Right atrium auricular region (tissue), 2 donors: ENCODE data around the gene TSC22D4. TPM values are rescaled to one million over a fixed set of nuclear protein-coding genes. Genes with fewer than 3 reads are reported as not detected.

ENCODE experiments used
- DNase-seq: peaks from one replicate; pipeline ENCODE4 v3.0.0-alpha.2; 2019; ENCODE audit warnings: low spot score
- H3K27ac ChIP-seq, 2 donors: fragments of 200-600 bp; sonication (generic); 1 replicate in 1 of 2; 2 replicates in 1 of 2; pipeline ENCODE4 v1.5.1; 2016 to 2019
- H3K27me3 ChIP-seq, 2 donors: fragments of 200-600 bp; sonication (generic); one replicate each; pipeline versions ENCODE4 v1.5.1 to v1.6.0; 2017 to 2019
- H3K36me3 ChIP-seq: fragments of 200-600 bp; sonication (generic); one replicate; pipeline ENCODE4 v1.5.1; 2016
- H3K4me1 ChIP-seq, 2 donors: fragments of 200-600 bp; sonication (generic); one replicate each; pipeline versions ENCODE4 v1.5.1 to v1.6.0; 2017 to 2019
- H3K4me3 ChIP-seq, 2 donors: fragments of 200-600 bp; sonication (generic); 1 replicate in 1 of 2; 2 replicates in 1 of 2; pipeline ENCODE4 v1.5.1; 2017 to 2019; ENCODE audit warnings: mild to moderate bottlenecking in 1 of 2, moderate library complexity in 1 of 2
- H3K9me3 ChIP-seq, 2 donors: fragments of 200-600 bp; sonication (generic); one replicate each; pipeline ENCODE4 v1.5.1; 2019
- total RNA-seq, 2 donors: library from RNA; depleted of rRNA; stranded (reverse); fragments of >200 nt; gene quantifications; one replicate each; pipeline ENCODE4 v1.1.0, GENCODE V29; 2016
- TF ChIP-seq, protein P1 (sequence below), 2 donors: fragments of 200-600 bp; sonication (generic); IDR thresholded peaks; one replicate each; pipeline ENCODE4 v1.5.1; 2019; ENCODE audit warnings: antibody characterized with exemption in 2 of 2

The TSC22D4 gene
- total RNA-seq, 2 donors from 2014 or later = 26.2 to 34.6 TPM

DNA sequence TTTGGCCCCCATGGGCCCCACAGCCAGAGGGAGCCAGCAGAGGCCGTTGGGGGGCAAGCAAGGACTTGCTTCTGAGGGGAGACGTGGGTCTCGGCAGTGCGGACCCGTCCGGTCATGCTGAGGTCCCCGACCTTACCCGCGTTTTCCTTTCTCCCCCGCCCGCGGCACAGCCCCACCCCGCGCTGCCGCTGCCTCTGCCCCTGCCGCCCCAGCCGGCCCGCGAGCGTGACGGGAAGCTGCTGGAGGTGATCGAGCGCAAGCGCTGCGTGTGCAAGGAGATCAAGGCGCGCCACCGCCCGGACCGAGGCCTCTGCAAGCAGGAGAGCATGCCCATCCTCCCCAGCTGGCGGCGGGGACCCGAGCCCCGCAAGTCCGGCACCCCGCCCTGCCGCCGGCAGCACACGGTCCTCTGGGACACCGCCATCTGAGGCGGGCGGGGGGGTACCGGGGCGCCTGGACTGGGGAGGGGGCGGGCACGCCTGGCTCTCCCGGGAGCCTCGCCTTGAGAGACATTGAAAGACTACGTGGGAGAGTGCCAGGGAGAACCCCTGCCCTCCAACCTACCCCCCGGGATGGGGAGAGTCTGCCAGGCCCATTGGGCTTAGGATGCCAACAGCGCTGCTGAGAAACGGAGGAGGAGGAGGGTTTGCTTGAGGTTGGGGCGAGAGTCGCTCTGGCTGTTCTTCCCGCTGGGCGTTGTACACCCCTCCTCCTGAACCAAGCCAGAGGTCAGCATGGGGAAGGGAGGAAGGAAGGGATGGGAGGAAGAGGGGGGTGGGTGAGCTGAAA lies 14.7 kb upstream of the TSC22D4 start:
- TF ChIP-seq, protein P1, sequence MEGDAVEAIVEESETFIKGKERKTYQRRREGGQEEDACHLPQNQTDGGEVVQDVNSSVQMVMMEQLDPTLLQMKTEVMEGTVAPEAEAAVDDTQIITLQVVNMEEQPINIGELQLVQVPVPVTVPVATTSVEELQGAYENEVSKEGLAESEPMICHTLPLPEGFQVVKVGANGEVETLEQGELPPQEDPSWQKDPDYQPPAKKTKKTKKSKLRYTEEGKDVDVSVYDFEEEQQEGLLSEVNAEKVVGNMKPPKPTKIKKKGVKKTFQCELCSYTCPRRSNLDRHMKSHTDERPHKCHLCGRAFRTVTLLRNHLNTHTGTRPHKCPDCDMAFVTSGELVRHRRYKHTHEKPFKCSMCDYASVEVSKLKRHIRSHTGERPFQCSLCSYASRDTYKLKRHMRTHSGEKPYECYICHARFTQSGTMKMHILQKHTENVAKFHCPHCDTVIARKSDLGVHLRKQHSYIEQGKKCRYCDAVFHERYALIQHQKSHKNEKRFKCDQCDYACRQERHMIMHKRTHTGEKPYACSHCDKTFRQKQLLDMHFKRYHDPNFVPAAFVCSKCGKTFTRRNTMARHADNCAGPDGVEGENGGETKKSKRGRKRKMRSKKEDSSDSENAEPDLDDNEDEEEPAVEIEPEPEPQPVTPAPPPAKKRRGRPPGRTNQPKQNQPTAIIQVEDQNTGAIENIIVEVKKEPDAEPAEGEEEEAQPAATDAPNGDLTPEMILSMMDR (IDR thresholded peaks at IDR 0.05) = peak in 1 of 2 donors; percentile 40
- no peaks in the 10 kb centered on the region for H3K27me3 ChIP-seq
- H3K36me3 ChIP-seq = no peaks in the 10 kb centered on the region
- H3K27ac ChIP-seq = no peak overlapping the region
- H3K9me3 ChIP-seq = no peaks in the 10 kb centered on the region
- H3K4me1 ChIP-seq = peaks cover 0 to 11% of the 10 kb centered on the region in 2 donors
- DNase-seq = no peak
- peak overlapping the region; percentile 20 to 50 for H3K4me3 ChIP-seq

DNA sequence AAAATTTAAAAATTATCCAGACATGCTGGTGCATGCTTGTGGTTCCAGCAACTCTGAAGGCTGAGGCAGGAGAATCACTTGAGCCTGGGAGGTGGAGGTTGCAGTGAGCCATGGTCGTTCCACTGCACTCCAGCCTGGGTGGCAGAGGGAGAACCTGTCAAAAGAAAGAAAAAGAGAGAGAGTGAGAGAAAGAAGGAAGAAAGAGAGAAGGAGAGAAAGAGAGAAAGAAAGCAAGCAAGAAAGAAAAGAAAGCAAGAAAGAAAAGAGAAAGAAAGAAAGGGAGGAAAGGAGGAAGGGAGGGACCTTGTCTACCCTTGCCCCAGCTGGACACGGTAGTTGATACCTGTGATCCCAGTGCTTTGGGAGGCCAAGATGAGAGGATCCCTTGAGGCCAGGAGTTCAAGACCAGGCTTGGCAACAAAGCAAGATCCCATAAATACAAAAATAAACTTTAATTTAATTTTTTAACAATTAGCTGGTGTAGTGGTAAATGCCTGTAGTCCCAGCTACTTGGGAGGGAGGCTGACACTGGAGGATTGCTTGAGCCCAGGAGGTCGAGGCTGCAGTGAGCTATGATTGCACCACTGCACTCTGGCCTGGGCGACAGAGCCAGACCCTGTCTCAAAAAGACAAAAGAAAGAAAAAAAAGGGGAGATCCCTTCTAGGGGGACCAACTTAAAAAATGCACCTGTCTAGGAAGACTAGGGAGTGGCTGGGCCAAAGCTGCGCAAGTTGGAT lies 13.9 kb upstream of the TSC22D4 start:
- H3K27ac ChIP-seq = no peak overlapping the region
- H3K36me3 ChIP-seq = no peaks in the 10 kb centered on the region
- H3K4me3 ChIP-seq = peak overlapping the region in 1 of 2 donors; percentile 50
- peaks cover 0 to 11% of the 10 kb centered on the region in 2 donors for H3K4me1 ChIP-seq
- TF ChIP-seq, protein P1 (IDR thresholded peaks at IDR 0.05) = no peak
- H3K27me3 ChIP-seq = no peaks in the 10 kb centered on the region
- H3K9me3 ChIP-seq = no peaks in the 10 kb centered on the region
- no peak for DNase-seq

DNA sequence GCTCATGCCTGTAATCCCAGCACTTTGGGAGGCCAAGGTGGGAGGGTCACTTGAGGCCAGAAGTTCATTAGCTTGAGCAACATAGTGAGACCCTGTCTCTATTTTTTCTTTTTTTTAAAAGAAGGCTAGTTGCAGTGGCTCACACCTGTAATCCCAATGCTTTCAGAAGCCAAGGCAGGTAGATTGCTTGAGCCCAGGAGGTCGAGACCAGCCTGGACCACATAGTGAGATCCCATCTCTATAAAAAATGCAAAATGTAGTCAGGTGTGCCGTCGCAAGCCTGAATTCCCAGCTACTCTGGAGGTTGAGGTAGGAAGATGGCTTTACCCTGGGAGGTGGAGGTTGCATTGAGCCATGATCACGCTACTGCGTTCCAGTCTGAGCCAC lies 12.2 kb upstream of the TSC22D4 start:
- DNase-seq = no peak
- no peaks in the 10 kb centered on the region for H3K27me3 ChIP-seq
- TF ChIP-seq, protein P1 (IDR thresholded peaks at IDR 0.05) = no peak
- peaks cover 0 to 11% of the 10 kb centered on the region in 2 donors for H3K4me1 ChIP-seq
- H3K9me3 ChIP-seq = no peaks in the 10 kb centered on the region
- no peak overlapping the region for H3K27ac ChIP-seq
- H3K36me3 ChIP-seq = no peaks in the 10 kb centered on the region
- H3K4me3 ChIP-seq = no peak overlapping the region

DNA sequence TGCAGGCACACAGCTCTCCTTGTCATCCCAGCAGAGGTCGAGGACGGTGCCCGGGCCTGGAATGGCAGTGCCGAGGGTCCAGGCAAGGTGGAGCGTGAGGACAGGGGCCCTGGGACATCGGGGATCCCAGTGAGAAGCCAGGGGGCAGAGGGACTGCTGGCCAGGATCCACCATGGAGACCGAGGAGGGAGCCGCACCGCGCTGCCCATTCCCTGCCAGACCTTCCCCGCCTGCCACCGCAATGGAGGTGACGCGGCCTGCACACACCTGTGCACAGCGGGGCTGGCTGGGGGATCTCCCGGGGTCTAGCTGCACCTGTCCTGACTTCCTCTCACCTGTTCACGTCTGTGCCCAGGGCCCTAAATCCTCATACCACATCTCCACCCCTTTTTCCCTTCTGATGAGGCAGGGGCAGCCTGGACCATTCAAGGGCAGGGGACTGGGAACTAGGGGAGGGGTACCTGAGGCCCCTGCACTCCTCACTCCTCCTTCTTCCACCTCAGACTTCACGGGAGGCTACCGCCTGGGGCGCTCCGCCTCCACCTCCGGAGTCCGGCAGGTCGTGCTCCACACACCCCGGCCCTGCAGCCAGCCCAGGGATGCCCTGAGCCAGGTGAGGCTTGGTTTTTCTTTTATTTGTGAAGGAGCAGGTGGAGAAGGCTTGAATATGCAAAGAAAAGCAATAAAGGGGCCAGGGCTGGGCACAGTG lies 11.6 kb upstream of the TSC22D4 start:
- Histone ChIP-seq H3K4me3 (no peak overlapping the region), H3K27me3 (no peaks in the 10 kb centered on the region), H3K9me3 (no peaks in the 10 kb centered on the region), H3K4me1 (peaks cover 0 to 11% of the 10 kb centered on the region in 2 donors), H3K36me3 (no peaks in the 10 kb centered on the region), H3K27ac (no peak overlapping the region)
- DNase-seq = no peak
- TF ChIP-seq, protein P1 (IDR thresholded peaks at IDR 0.05) = no peak

DNA sequence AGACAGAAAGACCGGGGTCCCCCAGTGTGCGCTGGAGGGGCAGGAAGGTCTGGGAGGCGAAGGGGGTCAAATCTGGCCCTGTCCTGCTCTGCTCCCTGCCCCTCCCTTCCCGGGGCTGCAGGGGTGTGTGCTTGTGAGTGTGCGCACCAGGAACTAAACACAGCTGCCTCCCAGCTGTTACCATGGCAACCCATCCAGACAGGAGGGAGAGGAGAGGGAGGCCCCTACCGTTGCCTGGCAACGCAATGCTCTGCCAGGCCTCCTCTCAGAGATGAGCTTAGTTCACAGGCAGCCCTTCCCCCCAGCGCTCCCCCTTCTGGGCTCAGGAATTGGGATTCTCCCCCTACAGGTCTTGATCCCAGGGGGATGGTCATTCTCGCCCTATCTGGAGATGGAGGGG lies 10.8 kb upstream of the TSC22D4 start:
- Histone ChIP-seq H3K27me3 (no peaks in the 10 kb centered on the region), H3K9me3 (no peaks in the 10 kb centered on the region), H3K27ac (no peak overlapping the region), H3K4me3 (no peak overlapping the region), H3K36me3 (no peaks in the 10 kb centered on the region), H3K4me1 (peaks cover 0 to 11% of the 10 kb centered on the region in 2 donors)
- TF ChIP-seq, protein P1 (IDR thresholded peaks at IDR 0.05) = no peak
- no peak for DNase-seq
